Bronchial epithelial cell (primary cell): Measurements from ENCODE around the gene FABP1. TPM values are rescaled to one million over a fixed set of nuclear protein-coding genes. Genes with fewer than 3 reads are reported as not detected.

Experiments used
- DNase-seq: peaks from one replicate; pipeline ENCODE4 v3.0.0-alpha.2; 2010; ENCODE audit warnings: low read depth
- FAIRE-seq: peaks from 2 replicates; lab custom pipeline; 2011; peaks lifted over from hg19 to GRCh38; lab: Jason Lieb, UNC
- H3K27me3 ChIP-seq: 2 replicates; pipeline ENCODE4 v1.5.1; 2011; ENCODE audit warnings: low read length; ENCODE audit not compliant: control insufficient read depth, insufficient read depth
- H3K36me3 ChIP-seq: 2 replicates; pipeline ENCODE4 v1.5.1; 2011; ENCODE audit warnings: low read length; ENCODE audit not compliant: control insufficient read depth, insufficient read depth
- H3K4me3 ChIP-seq: 2 replicates; pipeline ENCODE4 v1.5.1; 2011; ENCODE audit warnings: mild to moderate bottlenecking, low read depth, low read length, control low read depth
- CTCF ChIP-seq: IDR thresholded peaks from 2 replicates; pipeline ENCODE4 v1.5.1; 2011; ENCODE audit warnings: mild to moderate bottlenecking, moderate library complexity, low read length, control low read depth, inconsistent platforms; ENCODE audit not compliant: insufficient read depth, severe bottlenecking
- total RNA-seq: library from RNA; depleted of rRNA; stranded (reverse); fragments of >200 nt; gene quantifications from 2 replicates; pipeline ENCODE4 v1.2.1, GENCODE V29; 2014

Gene FABP1
- total RNA-seq, 1 donor from 2014 or later = not detected

GRCh38 chr2:88078643-88079172, 49.2 kb downstream of the FABP1 start:
- DNase-seq = no peak
- no peak overlapping the region for H3K4me3 ChIP-seq
- H3K27me3 ChIP-seq = no peaks in the 10 kb centered on the region

GRCh38 chr2:88077080-88077479, 50.8 kb downstream of the FABP1 start:
- H3K27me3 ChIP-seq = no peaks in the 10 kb centered on the region
- no peak for TF ChIP-seq CTCF
- H3K36me3 ChIP-seq = no peaks in the 10 kb centered on the region
- DNase-seq (no peak), FAIRE-seq (no peak)
- no peak overlapping the region for H3K4me3 ChIP-seq

More at GRCh38 chr2:88078643-88079172, 49.2 kb downstream of the FABP1 start:
- FAIRE-seq = no peak
- TF ChIP-seq CTCF = no peak
- H3K36me3 ChIP-seq = no peaks in the 10 kb centered on the region

- no peaks in the 10 kb centered on the region for H3K27me3 ChIP-seq
- no peak for FAIRE-seq
- peak; percentile 92 for DNase-seq
- no peak for TF ChIP-seq CTCF
- no peaks in the 10 kb centered on the region for H3K36me3 ChIP-seq
- H3K4me3 ChIP-seq = no peak overlapping the region
Observed at GRCh38 chr2:88074854-88075292, 53.0 kb downstream of the FABP1 start.

- no peaks in the 10 kb centered on the region for H3K36me3 ChIP-seq
- TF ChIP-seq CTCF = no peak
- no peak overlapping the region for H3K4me3 ChIP-seq
- H3K27me3 ChIP-seq = no peaks in the 10 kb centered on the region
- DNase-seq (no peak), FAIRE-seq (no peak)
Observed at GRCh38 chr2:88074150-88074549, 53.7 kb downstream of the FABP1 start.

Other genes starting within 250 kb of the FABP1 start
- gene RNU2-63P, start 111.5 kb downstream of the FABP1 start, total RNA-seq = 26.9 TPM in 1 of 2 replicates, not detected in the other
- gene KRCC1, start 72.3 kb downstream of the FABP1 start, total RNA-seq = 8.4 and 13.6 TPM in 2 replicates
- not detected in 2 replicates for gene SMYD1, start 60.2 kb downstream of the FABP1 start, total RNA-seq
- 2.4 and 8.1 TPM in 2 replicates for gene THNSL2, start 42.3 kb upstream of the FABP1 start, total RNA-seq